Astrocyte (in vitro differentiated cells and primary cell): ENCODE results near the gene TRERF1. TPM values are rescaled to one million over a fixed set of nuclear protein-coding genes. Genes with fewer than 3 reads are reported as not detected.

Experiments used
- DNase-seq: peaks from one replicate; pipeline ENCODE4 v3.0.0-alpha.2; 2010; ENCODE audit warnings: low read depth
- FAIRE-seq: peaks from 2 replicates; lab custom pipeline; 2011; peaks lifted over from hg19 to GRCh38; lab: Jason Lieb, UNC
- H2AFZ ChIP-seq: 2 replicates; pipeline ENCODE4 v1.6.0; 2012; ENCODE audit warnings: low read depth, low read length, inconsistent platforms
- H3K27ac ChIP-seq: 2 replicates; pipeline ENCODE4 v1.5.1; 2011; ENCODE audit warnings: low read depth, low read length, inconsistent platforms
- H3K27me3 ChIP-seq: 2 replicates; pipeline ENCODE4 v1.6.0; 2011; ENCODE audit warnings: low read length, inconsistent platforms; ENCODE audit not compliant: insufficient read depth
- H3K36me3 ChIP-seq: 2 replicates; pipeline ENCODE4 v1.5.1; 2011; ENCODE audit warnings: low read length, inconsistent platforms; ENCODE audit not compliant: insufficient read depth
- H3K4me1 ChIP-seq: 2 replicates; pipeline ENCODE4 v1.5.1; 2011; ENCODE audit warnings: low read length, inconsistent platforms; ENCODE audit not compliant: insufficient read depth
- H3K4me2 ChIP-seq: 2 replicates; pipeline ENCODE4 v1.6.0; 2012; ENCODE audit warnings: low read length, inconsistent platforms
- H3K4me3 ChIP-seq: 2 replicates; pipeline ENCODE4 v1.5.1; 2011; ENCODE audit warnings: low read depth, mild to moderate bottlenecking, low read length, inconsistent platforms; ENCODE audit not compliant: insufficient read depth
- H3K79me2 ChIP-seq: 2 replicates; pipeline ENCODE4 v1.6.0; 2012; ENCODE audit warnings: mild to moderate bottlenecking, low read length, inconsistent platforms; ENCODE audit not compliant: insufficient read depth
- H3K9ac ChIP-seq: 2 replicates; pipeline ENCODE4 v1.6.0; 2012; ENCODE audit warnings: mild to moderate bottlenecking, low read length, inconsistent platforms
- H3K9me3 ChIP-seq: 2 replicates; pipeline ENCODE4 v1.5.1; 2012; ENCODE audit warnings: low read depth, mild to moderate bottlenecking, low read length, inconsistent platforms; ENCODE audit not compliant: insufficient read depth
- H4K20me1 ChIP-seq: 2 replicates; pipeline ENCODE4 v1.6.0; 2012; ENCODE audit warnings: low read length, inconsistent platforms; ENCODE audit not compliant: insufficient read depth
- H3K27ac Mint-ChIP-seq: one replicate; pipeline ENCODE4 v1.8.0; 2021; ENCODE audit warnings: mild to moderate bottlenecking, mixed read lengths; ENCODE audit not compliant: unreplicated experiment
- H3K27me3 Mint-ChIP-seq: one replicate; pipeline ENCODE4 v1.8.0; 2021; ENCODE audit warnings: low read depth, mixed read lengths; ENCODE audit not compliant: unreplicated experiment
- H3K36me3 Mint-ChIP-seq: one replicate; pipeline ENCODE4 v1.8.0; 2021; ENCODE audit warnings: low read depth, mixed read lengths; ENCODE audit not compliant: unreplicated experiment
- H3K4me1 Mint-ChIP-seq: one replicate; pipeline ENCODE4 v1.8.0; 2021; ENCODE audit warnings: low read depth, mixed read lengths; ENCODE audit not compliant: unreplicated experiment
- H3K4me3 Mint-ChIP-seq: one replicate; pipeline ENCODE4 v1.8.0; 2021; ENCODE audit warnings: mild to moderate bottlenecking, moderate library complexity, mixed read lengths; ENCODE audit not compliant: unreplicated experiment
- H3K9me3 Mint-ChIP-seq: one replicate; pipeline ENCODE4 v1.8.0; 2021; ENCODE audit warnings: mild to moderate bottlenecking, mixed read lengths; ENCODE audit not compliant: unreplicated experiment
- EZH2 ChIP-seq: IDR thresholded peaks from 2 replicates; pipeline ENCODE4 v1.6.1; 2012; ENCODE audit warnings: mild to moderate bottlenecking, low read length, inconsistent platforms; ENCODE audit not compliant: insufficient read depth
- total RNA-seq: library from RNA; stranded (reverse); gene quantifications from 2 replicates; pipeline ENCODE4 v1.2.1, GENCODE V29; 2021
- TF ChIP-seq, protein P1 (sequence below): IDR thresholded peaks from 2 replicates; pipeline ENCODE4 v1.5.1; 2011; ENCODE audit warnings: low read depth, mild to moderate bottlenecking, inconsistent platforms, low read length, moderate library complexity; ENCODE audit not compliant: insufficient read depth

The TRERF1 gene
- total RNA-seq, 1 donor from 2014 or later: 8.6 TPM

- H3K9me3 Mint-ChIP-seq: peaks cover under 1% of the 10 kb centered on the region
- Histone ChIP-seq H3K79me2 (peaks cover 8% of the 10 kb centered on the region), H3K36me3 (no peaks in the 10 kb centered on the region), H3K4me2 (no peak overlapping the region), H4K20me1 (peaks cover 17% of the 10 kb centered on the region), H3K9me3 (peaks cover 6% of the 10 kb centered on the region), H2AFZ (no peak overlapping the region), H3K4me1 (no peaks in the 10 kb centered on the region), H3K27me3 (no peaks in the 10 kb centered on the region), H3K9ac (no peak overlapping the region), H3K4me3 (no peak overlapping the region), H3K27ac (no peak overlapping the region)
- H3K4me1 Mint-ChIP-seq: peaks cover 18% of the 10 kb centered on the region
- peak overlapping the region; percentile 41 for H3K27ac Mint-ChIP-seq
- H3K4me3 Mint-ChIP-seq: peak overlapping the region; percentile 57
- DNase-seq (peak; percentile 27), FAIRE-seq (peak; percentile 59)
- peaks cover 15% of the 10 kb centered on the region for H3K36me3 Mint-ChIP-seq
- TF ChIP-seq, protein P1, sequence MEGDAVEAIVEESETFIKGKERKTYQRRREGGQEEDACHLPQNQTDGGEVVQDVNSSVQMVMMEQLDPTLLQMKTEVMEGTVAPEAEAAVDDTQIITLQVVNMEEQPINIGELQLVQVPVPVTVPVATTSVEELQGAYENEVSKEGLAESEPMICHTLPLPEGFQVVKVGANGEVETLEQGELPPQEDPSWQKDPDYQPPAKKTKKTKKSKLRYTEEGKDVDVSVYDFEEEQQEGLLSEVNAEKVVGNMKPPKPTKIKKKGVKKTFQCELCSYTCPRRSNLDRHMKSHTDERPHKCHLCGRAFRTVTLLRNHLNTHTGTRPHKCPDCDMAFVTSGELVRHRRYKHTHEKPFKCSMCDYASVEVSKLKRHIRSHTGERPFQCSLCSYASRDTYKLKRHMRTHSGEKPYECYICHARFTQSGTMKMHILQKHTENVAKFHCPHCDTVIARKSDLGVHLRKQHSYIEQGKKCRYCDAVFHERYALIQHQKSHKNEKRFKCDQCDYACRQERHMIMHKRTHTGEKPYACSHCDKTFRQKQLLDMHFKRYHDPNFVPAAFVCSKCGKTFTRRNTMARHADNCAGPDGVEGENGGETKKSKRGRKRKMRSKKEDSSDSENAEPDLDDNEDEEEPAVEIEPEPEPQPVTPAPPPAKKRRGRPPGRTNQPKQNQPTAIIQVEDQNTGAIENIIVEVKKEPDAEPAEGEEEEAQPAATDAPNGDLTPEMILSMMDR: no peak
- TF ChIP-seq EZH2: no peak
- no peaks in the 10 kb centered on the region for H3K27me3 Mint-ChIP-seq
Observed at GRCh38 chr6:42428326-42429041, 23.2 kb downstream of the TRERF1 start.

- Histone ChIP-seq H3K36me3 (no peaks in the 10 kb centered on the region), H3K4me1 (no peaks in the 10 kb centered on the region), H3K27me3 (no peaks in the 10 kb centered on the region), H2AFZ (no peak overlapping the region), H3K9ac (no peak overlapping the region), H3K9me3 (no peaks in the 10 kb centered on the region), H3K4me2 (no peak overlapping the region), H3K4me3 (no peak overlapping the region), H4K20me1 (peaks cover 17% of the 10 kb centered on the region), H3K79me2 (peaks cover 8% of the 10 kb centered on the region), H3K27ac (no peak overlapping the region)
- Mint-ChIP-seq H3K4me3 (no peak overlapping the region), H3K9me3 (no peaks in the 10 kb centered on the region), H3K27ac (peak overlapping the region; percentile 41), H3K4me1 (peaks cover 18% of the 10 kb centered on the region), H3K27me3 (no peaks in the 10 kb centered on the region), H3K36me3 (peaks cover 16% of the 10 kb centered on the region)
- DNase-seq (no peak), FAIRE-seq (no peak)
- TF ChIP-seq, protein P1: no peak
- no peak for TF ChIP-seq EZH2
Observed at GRCh38 chr6:42427871-42428270, 23.9 kb downstream of the TRERF1 start.

DNA sequence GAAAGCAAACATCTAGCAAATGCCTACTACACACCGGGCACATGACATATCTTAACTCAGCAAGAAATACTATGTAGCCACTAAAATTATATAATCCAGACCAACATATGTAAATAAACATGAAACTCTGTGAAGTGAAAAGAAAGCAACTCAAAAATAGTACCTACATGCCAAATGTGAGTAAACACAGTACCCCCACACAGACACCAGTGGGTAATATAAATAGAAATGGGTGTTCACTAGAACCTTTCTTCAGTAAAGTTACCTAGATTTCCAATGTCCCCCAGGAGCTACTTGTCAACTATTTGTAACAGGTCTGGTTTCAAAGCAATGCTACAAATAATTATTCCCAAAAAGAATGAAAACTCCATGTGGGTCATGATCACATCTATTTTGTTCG, 25.5 kb downstream of the TRERF1 start:
- no peaks in the 10 kb centered on the region for H3K27me3 ChIP-seq
- peaks cover 16% of the 10 kb centered on the region for H3K36me3 Mint-ChIP-seq
- no peak overlapping the region for H3K4me3 Mint-ChIP-seq
- DNase-seq (no peak), FAIRE-seq (no peak)
- H3K9ac ChIP-seq: no peak overlapping the region
- H3K4me3 ChIP-seq: no peak overlapping the region
- H3K9me3 ChIP-seq: no peaks in the 10 kb centered on the region
- peaks cover 21% of the 10 kb centered on the region for H4K20me1 ChIP-seq
- H3K9me3 Mint-ChIP-seq: no peaks in the 10 kb centered on the region
- no peaks in the 10 kb centered on the region for H3K27me3 Mint-ChIP-seq
- H3K27ac Mint-ChIP-seq: no peak overlapping the region
- H2AFZ ChIP-seq: no peak overlapping the region
- no peaks in the 10 kb centered on the region for H3K4me1 ChIP-seq
- peaks cover 8% of the 10 kb centered on the region for H3K79me2 ChIP-seq
- TF ChIP-seq, protein P1: no peak
- TF ChIP-seq EZH2: no peak
- H3K4me2 ChIP-seq: no peak overlapping the region
- no peak overlapping the region for H3K27ac ChIP-seq
- no peaks in the 10 kb centered on the region for H3K36me3 ChIP-seq
- peaks cover 18% of the 10 kb centered on the region for H3K4me1 Mint-ChIP-seq
